Measurements from ENCODE around the gene KCND3.
"Not testable (repeated sequence)": the region's sequence is repeated elsewhere in the genome, so short reads cannot be mapped to it uniquely, and the experiment has no call there.

Gene KCND3

DNA sequence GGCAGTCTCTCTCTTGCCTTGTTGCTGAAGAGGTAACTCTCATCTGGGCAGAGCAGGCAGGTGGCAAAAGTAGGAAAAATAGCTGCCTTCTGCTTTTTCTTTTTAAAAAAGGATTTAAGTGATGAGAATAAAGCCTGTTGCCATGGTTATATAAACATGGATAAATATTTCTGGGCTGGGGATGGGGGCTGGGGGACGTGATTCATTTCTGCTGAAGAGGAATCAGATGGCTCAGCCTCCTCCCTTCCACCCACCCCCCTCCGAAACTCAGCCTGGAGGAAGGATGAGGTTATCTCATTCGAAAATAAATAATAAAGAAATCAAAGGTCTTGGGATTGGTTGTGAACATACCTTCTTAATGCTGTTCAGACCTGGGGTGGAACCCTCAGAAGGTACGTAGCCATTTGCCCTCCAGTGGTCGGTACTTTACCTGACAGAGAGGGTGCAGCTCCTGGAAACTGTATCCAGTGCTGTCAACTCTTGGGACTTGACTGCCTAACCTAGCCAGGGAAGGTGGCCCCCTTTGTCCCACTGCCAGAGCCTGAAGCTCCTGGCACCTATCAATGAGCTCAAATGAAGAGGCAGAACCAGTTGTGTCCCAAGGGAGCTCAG, 246.4 kb downstream of the KCND3 start:
- Histone ChIP-seq H3K27me3 (peaks cover 32 to 49% (median 43%) of the 10 kb centered on the region in 11 experiments), H3K4me3 (no peak overlapping the region), H4K20me1 (peaks cover 0 to 6% (median 0%) of the 10 kb centered on the region in 11 experiments; a peak in 1 of 22 replicates), H3K4me2 (peak overlapping the region in 6 of 11 experiments; percentile 18 to 46 (median 34); a peak in 7 of 22 replicates), H3K4me1 (peaks cover 14 to 57% (median 37%) of the 10 kb centered on the region in 10 experiments), H3K36me3 (no peaks in the 10 kb centered on the region), H3K9me3 (replicated peaks in 1 of 11) (no peaks in the 10 kb centered on the region), H3K27ac (no peak overlapping the region), H3K9ac (no peak overlapping the region)
- TF ChIP-seq Cebpa-rat (IDR thresholded peaks at IDR 0.05) = no peak

DNA sequence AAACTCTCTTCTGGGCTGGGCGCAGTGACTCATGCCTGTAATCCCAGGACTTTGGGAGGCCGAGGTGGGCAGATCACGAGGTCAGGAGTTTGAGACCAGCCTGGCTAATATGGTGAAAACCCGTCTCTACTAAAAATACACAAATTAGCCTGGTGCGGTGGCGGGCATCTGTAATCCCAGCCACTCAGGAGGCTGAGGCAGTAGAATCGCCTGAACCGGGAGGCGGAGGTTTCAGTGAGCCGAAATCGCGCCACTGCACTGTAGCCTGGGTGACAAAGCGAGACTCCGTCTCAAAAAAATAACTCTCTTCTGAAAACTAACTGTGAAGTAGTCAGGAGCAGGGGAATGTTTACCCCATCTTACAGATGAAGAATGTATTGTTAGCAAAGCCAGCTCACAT, 247.2 kb downstream of the KCND3 start:
- H3K27me3 ChIP-seq = peaks cover 32 to 56% (median 43%) of the 10 kb centered on the region in 11 experiments
- not testable (repeated sequence) for H3K4me3 ChIP-seq; H3K4me2 ChIP-seq; H3K9ac ChIP-seq; H4K20me1 ChIP-seq; H3K27ac ChIP-seq; H3K36me3 ChIP-seq; H3K9me3 ChIP-seq (replicated peaks in 1 of 11)
- peaks cover 20 to 57% (median 37%) of the 10 kb centered on the region in 10 experiments for H3K4me1 ChIP-seq

DNA sequence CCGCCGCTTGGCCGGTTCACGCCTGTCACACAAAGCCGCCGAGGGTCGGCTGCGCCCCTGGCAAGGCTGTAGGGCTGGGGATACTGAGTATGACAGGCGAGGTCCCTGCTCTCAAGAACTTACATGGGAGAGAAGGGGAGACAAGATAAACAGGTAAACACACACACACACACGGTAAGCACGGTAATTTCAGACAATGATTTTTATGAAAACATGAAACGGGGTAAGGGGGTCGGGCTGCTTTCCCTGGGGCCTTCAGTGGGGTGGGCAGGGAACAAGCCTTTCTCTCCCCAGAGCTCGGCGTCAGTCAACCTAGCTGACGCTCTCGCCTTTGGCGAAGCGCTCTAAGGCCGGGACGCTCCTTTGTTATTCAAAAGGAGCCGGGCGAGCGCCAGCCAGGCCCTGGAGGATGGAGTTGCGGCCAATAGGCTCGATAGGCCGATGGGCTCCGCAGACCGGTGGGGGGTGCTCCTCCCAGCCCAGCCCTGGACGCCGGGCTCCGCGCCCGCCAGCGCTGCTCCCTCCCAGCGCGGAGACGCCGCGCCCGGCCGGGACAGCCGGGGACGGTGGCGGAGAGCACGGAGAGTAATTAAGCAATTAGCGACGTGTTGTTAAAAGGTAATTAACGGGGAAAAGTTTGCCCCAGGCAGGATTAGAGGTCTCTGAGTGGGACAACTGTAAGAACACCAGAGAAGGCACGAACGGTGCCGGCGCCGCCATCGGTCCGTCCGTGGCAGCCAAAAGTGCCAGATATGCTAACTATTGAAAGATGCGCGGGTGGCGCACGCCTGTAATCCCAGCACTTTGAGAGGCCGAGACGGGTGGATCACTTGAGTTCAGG, 249.3 kb downstream of the KCND3 start:
- Histone ChIP-seq H3K4me1 (peaks cover 42 to 71% (median 56%) of the 10 kb centered on the region in 10 experiments), H3K27me3 (peaks cover 32 to 62% (median 43%) of the 10 kb centered on the region in 11 experiments), H3K9ac (peak overlapping the region; percentile 70 to 86 (median 78); a peak in 21 of 22 replicates), H3K27ac (peak overlapping the region in 6 of 11 experiments; percentile 65 to 84 (median 75); a peak in 7 of 22 replicates), H3K36me3 (no peaks in the 10 kb centered on the region), H3K4me3 (peak overlapping the region; percentile 57 to 73 (median 64)), H4K20me1 (peaks cover 0 to 6% (median 0%) of the 10 kb centered on the region in 11 experiments; a peak in 1 of 22 replicates), H3K9me3 (replicated peaks in 1 of 11) (no peaks in the 10 kb centered on the region), H3K4me2 (peak overlapping the region; percentile 91 to 99 (median 95))
- TF ChIP-seq Cebpa-rat (IDR thresholded peaks at IDR 0.05) = no peak

DNA sequence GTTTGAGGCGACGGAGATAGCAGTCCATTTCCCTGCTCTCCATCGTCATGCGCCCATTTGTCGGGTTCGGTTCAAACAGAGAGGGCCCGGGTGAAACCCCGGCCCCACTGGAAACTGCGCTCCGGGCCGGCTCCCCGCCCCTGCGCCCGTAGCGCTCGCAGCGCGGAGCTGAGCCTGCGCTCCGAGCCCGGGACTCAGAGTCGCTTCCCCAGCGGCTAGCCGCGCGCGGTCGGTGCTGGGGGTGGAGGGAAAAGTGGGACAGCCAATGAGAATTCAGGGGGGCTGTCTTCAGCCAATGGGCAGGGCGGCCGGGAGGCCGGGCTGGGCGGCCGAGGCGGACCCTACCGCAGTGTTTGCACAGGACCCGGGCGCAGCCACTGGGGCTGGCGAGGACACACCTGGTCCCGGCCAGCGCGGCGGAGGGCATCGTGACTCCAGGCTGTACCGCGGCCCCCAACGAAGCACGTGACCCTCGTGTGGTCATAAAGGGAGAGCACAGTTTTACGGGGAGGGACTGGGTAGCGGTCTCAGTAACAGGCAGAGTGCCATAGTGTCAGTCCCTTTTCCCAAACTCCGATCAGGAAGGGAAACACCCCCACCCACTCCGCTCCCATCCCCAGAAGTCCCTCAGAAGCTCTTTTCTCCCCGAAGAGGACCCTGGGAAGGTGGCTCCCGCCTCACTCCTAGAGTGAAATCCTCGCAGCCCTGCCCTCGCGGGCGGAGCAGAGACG, 250.1 kb downstream of the KCND3 start, which contains the start of gene INKA2:
TSS of gene INKA2 (minus strand) at position 202 of the 731 bp plus-strand sequence. CDS start at position 49, 153 bp downstream.
- Histone ChIP-seq H3K9me3 (replicated peaks in 1 of 11) (no peaks in the 10 kb centered on the region), H3K4me2 (peak within 1 kb of the TSS; percentile 91 to 99 (median 95)), H3K4me1 (peaks cover 49 to 78% (median 63%) of the 10 kb centered on the region in 10 experiments), H3K27me3 (peaks cover 32 to 62% (median 43%) of the 10 kb centered on the region in 11 experiments), H3K4me3 (peak within 1 kb of the TSS; percentile 57 to 73 (median 64)), H3K27ac (peak within 1 kb of the TSS; percentile 58 to 84 (median 74); a peak in 21 of 22 replicates), H3K9ac (peak within 1 kb of the TSS; percentile 70 to 86 (median 78)), H4K20me1 (peaks cover 0 to 6% (median 0%) of the 10 kb centered on the region in 11 experiments; a peak in 1 of 22 replicates), H3K36me3 (no peaks in the 10 kb centered on the region)
- TF ChIP-seq Cebpa-rat (IDR thresholded peaks at IDR 0.05) = no peak

DNA sequence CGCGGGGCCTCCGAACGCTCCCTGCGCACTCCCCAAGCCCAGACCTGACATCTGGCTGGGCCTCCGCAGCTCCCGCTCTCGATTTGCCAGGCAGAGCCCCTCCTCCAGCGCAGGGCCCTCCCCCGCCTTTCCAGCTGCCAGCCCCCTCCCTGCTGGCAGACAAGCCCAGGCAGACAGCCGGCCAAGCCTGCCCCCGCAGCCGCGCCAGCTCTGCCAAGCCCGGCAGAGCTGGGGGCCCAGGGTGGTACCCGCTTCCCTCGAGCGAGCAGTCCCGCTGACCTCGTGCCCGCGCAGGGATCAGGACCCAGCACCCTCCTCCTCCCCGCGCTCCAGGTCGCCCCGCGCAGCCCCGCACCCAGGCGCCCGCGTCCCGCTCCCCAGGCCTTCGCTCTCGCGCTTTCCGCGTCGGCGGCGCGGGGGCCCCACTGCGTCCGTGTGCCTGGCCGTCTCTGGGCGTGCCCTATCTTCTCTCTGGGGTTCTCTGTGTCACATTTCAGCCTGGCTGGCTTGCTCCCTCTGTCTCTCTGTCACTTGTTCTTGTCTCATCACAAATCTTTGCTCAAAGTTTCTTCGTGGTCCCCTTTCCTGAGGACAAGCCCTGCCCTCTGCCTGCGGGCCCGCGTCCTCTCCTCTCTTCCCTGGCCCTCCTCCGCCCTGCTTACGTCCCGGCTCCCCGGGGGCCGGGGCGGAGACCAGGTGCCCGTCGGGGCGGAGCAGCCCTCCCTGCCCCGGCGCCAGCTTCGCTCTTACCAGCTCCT, 250.9 kb downstream of the KCND3 start:
- no peak for TF ChIP-seq Cebpa-rat (IDR thresholded peaks at IDR 0.05)
- peaks cover 57 to 82% (median 68%) of the 10 kb centered on the region in 10 experiments for H3K4me1 ChIP-seq
- H4K20me1 ChIP-seq = peaks cover 0 to 6% (median 0%) of the 10 kb centered on the region in 11 experiments; a peak in 1 of 22 replicates
- peak overlapping the region; percentile 58 to 84 (median 74); a peak in 21 of 22 replicates for H3K27ac ChIP-seq
- no peaks in the 10 kb centered on the region for H3K36me3 ChIP-seq
- peak overlapping the region; percentile 91 to 99 (median 95) for H3K4me2 ChIP-seq
- peaks cover 32 to 62% (median 43%) of the 10 kb centered on the region in 11 experiments for H3K27me3 ChIP-seq
- H3K4me3 ChIP-seq = peak overlapping the region; percentile 57 to 73 (median 64)
- H3K9me3 ChIP-seq (replicated peaks in 1 of 11) = no peaks in the 10 kb centered on the region
- H3K9ac ChIP-seq = peak overlapping the region; percentile 70 to 86 (median 78)

DNA sequence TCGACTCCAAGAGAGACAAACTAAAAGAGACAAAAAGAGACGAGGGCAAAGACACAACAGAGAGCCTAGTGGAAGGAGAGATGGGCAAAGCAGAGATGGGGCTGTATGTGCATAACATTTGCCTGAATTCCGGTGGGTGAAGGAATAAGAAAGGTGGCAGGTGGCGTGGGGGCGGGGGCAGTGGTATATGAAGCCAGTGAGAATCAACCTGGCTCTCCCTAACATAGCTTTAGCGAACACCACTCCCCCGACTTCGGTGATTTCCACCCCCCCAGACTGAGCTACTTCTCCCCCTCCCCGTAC, 251.4 kb downstream of the KCND3 start:
- peaks cover 0 to 6% (median 0%) of the 10 kb centered on the region in 11 experiments; a peak in 1 of 22 replicates for H4K20me1 ChIP-seq
- peak overlapping the region; percentile 58 to 84 (median 74); a peak in 18 of 22 replicates for H3K27ac ChIP-seq
- no peak for TF ChIP-seq Cebpa-rat (IDR thresholded peaks at IDR 0.05)
- peaks cover 62 to 82% (median 74%) of the 10 kb centered on the region in 10 experiments for H3K4me1 ChIP-seq
- H3K27me3 ChIP-seq = peaks cover 32 to 62% (median 43%) of the 10 kb centered on the region in 11 experiments
- H3K4me3 ChIP-seq = peak overlapping the region; percentile 57 to 73 (median 64)
- no peaks in the 10 kb centered on the region for H3K9me3 ChIP-seq (replicated peaks in 1 of 11)
- no peaks in the 10 kb centered on the region for H3K36me3 ChIP-seq
- H3K9ac ChIP-seq = peak overlapping the region; percentile 70 to 86 (median 78)
- H3K4me2 ChIP-seq = peak overlapping the region; percentile 91 to 99 (median 95)

DNA sequence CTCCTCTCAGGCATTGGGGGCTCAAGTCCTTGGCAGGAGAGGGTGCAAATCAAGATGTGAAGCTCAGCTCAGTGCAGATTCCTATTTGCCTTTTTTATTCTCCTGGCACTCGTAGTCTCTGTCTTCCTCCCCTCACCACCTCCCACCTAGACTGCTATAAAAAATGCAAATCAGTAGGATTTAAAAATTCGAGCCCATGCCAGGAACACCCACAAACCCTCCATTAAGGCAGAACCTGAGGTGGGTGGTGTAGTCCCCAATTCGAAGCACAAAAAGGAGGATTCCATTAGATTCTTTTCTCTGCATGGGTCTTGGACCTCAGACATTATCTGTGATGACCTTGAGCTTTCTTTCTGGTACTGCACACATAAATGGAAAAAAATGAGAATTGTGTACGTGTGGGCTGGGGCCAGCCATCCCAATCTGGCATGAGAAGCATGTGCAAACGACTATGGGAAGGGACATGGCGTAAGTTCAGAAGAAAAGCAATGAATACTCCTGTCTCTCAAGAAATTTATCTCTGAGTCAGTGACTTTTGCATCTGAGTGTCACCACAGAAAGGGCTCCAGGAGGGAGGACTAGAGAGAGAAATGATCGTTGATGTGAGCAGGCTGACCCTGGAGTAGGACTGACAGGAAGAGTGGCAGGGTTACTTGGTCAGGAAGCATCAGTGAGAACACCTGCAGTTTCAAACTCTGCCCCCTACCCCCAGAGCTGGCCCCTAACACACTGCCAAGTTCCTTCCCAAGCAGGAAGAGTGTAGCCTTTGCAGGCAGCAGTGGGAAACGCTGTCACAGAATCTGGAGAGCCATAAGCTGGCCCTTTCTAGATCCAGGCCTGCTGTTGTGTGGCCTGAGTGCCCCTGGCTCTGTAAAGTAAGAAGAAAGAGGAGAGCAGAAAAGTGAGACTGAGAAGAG, 252.0 kb downstream of the KCND3 start:
- peak overlapping the region; percentile 57 to 73 (median 64) for H3K4me3 ChIP-seq
- peak overlapping the region; percentile 70 to 86 (median 78); a peak in 20 of 22 replicates for H3K9ac ChIP-seq
- H3K36me3 ChIP-seq = no peaks in the 10 kb centered on the region
- peaks cover 0 to 6% (median 0%) of the 10 kb centered on the region in 11 experiments; a peak in 1 of 22 replicates for H4K20me1 ChIP-seq
- peaks cover 68 to 88% (median 80%) of the 10 kb centered on the region in 10 experiments for H3K4me1 ChIP-seq
- H3K9me3 ChIP-seq (replicated peaks in 1 of 11) = no peaks in the 10 kb centered on the region
- H3K27me3 ChIP-seq = peaks cover 29 to 58% (median 41%) of the 10 kb centered on the region in 11 experiments
- H3K4me2 ChIP-seq = peak overlapping the region; percentile 91 to 99 (median 95)
- no peak for TF ChIP-seq Cebpa-rat (IDR thresholded peaks at IDR 0.05)
- H3K27ac ChIP-seq = peak overlapping the region in 7 of 11 experiments; percentile 65 to 84 (median 75); a peak in 8 of 22 replicates
